Body of pancreas (tissue), 4 donors: ENCODE data around the gene ATPAF2.

Experiments used
- POLR2A ChIP-seq, 3 donors: fragments of 450-650 bp; IDR thresholded peaks; one replicate each; pipeline ENCODE4 v1.6.1; 2016; ENCODE audit warnings: antibody characterized with exemption in 3 of 3, mild to moderate bottlenecking in 2 of 3
- TF ChIP-seq, protein P1 (sequence below), 7 experiments: fragments of 450-650 bp in 4 of 7; fragments of 200-600 bp in 3 of 7; sonication (generic) in 3 of 7; IDR thresholded peaks; one replicate each; pipeline ENCODE4 v1.5.1; 2016 to 2019; ENCODE audit warnings: antibody characterized with exemption in 7 of 7

DNA sequence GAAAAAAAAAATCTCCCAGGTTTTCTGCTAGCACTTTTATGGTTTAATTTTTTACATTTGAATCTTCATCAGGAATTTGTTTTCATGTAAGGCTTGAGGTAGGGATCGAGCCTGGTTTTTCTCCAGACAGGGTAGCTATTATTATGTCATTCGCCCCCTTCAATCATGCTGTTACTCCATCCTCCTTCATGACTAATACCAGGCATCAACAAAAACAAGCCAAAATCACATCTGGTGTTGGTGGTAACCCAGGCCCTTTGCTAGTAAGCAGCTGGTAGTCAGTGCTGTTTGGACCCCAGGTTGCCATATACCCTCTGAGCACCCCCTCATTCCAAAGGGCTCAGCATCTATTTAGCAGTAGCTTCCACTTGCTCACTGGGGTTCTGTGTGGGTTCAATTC is 36.8 kb downstream of the ATPAF2 start:
- no peak for TF ChIP-seq POLR2A (IDR thresholded peaks at IDR 0.05)
- TF ChIP-seq, protein P1, sequence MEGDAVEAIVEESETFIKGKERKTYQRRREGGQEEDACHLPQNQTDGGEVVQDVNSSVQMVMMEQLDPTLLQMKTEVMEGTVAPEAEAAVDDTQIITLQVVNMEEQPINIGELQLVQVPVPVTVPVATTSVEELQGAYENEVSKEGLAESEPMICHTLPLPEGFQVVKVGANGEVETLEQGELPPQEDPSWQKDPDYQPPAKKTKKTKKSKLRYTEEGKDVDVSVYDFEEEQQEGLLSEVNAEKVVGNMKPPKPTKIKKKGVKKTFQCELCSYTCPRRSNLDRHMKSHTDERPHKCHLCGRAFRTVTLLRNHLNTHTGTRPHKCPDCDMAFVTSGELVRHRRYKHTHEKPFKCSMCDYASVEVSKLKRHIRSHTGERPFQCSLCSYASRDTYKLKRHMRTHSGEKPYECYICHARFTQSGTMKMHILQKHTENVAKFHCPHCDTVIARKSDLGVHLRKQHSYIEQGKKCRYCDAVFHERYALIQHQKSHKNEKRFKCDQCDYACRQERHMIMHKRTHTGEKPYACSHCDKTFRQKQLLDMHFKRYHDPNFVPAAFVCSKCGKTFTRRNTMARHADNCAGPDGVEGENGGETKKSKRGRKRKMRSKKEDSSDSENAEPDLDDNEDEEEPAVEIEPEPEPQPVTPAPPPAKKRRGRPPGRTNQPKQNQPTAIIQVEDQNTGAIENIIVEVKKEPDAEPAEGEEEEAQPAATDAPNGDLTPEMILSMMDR (IDR thresholded peaks at IDR 0.05): no peak
